Measurements from ENCODE around the gene ECI2. TPM values are rescaled to one million over a fixed set of nuclear protein-coding genes. Genes with fewer than 3 reads are reported as not detected.
"Not testable (repeated sequence)": the region's sequence is repeated elsewhere in the genome, so short reads cannot be mapped to it uniquely, and the experiment has no call there.

The ECI2 gene
- total and polyA plus RNA-seq, 3 donors from 2014 or later, result 52.3 to 57.2 (median 53.3) TPM

DNA sequence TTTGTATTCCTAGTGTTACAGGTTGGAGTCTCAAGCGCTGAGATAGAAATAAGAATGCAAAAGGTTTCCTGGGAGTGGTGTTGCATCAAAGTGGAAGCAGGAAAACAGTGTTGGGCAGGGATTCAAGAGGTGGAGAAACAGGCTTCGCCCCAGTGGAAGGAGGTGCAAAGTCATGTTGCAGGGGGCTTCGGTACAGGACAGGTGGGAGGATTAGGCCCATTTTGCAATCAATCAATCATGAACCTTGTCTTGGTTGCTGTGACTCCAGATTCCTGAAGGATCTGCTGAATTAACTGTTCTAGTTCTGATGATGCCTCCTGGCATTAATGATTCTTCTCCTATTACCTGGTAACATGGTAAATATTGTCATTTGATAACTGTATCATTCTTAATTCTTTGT lies 34.1 kb downstream of the ECI2 start:
- H3K4me3 ChIP-seq, result no peak overlapping the region
- WGBS, 2 donors, result 58 to 73% methylated on average over 3 of the region's 3 CpGs
- H3K27me3 ChIP-seq, result no peaks in the 10 kb centered on the region
- intact Hi-C loops (cut with DNase I; ENCODE audit: low total_unique reads), result no loop called here
- H3K27ac ChIP-seq, result no peak overlapping the region
- no peak for TF ChIP-seq POLR2A (IDR thresholded peaks at IDR 0.05)
- TF ChIP-seq, protein P1, sequence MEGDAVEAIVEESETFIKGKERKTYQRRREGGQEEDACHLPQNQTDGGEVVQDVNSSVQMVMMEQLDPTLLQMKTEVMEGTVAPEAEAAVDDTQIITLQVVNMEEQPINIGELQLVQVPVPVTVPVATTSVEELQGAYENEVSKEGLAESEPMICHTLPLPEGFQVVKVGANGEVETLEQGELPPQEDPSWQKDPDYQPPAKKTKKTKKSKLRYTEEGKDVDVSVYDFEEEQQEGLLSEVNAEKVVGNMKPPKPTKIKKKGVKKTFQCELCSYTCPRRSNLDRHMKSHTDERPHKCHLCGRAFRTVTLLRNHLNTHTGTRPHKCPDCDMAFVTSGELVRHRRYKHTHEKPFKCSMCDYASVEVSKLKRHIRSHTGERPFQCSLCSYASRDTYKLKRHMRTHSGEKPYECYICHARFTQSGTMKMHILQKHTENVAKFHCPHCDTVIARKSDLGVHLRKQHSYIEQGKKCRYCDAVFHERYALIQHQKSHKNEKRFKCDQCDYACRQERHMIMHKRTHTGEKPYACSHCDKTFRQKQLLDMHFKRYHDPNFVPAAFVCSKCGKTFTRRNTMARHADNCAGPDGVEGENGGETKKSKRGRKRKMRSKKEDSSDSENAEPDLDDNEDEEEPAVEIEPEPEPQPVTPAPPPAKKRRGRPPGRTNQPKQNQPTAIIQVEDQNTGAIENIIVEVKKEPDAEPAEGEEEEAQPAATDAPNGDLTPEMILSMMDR (IDR thresholded peaks at IDR 0.05), result no peak
- DNase-seq, result no peak
- H3K9me3 ChIP-seq, result no peaks in the 10 kb centered on the region
- H3K36me3 ChIP-seq (ENCODE audit: low read depth, missing control alignments), result no peaks in the 10 kb centered on the region
- H3K4me1 ChIP-seq, result no peaks in the 10 kb centered on the region

DNA sequence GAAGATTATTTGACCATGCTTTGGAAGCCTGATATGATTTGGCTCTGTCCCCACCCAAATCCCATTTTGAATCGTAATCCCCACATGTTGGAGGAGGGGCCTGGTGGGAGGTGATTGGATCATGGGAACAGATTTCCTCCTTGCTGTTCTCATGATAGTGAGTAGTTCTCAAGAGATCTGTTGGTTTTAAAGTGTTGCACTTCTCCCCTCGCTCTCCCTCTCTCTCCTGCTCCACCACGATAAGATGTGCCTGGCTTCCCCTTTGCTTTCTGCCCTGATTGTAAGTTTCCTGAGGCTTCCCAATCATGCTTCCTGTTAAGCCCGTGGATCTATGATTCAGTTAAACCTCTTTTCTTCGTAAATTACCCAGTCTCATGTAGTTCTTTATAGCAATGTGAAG lies 34.7 kb downstream of the ECI2 start:
- H3K4me3 ChIP-seq, result no peak overlapping the region
- TF ChIP-seq, protein P1 (IDR thresholded peaks at IDR 0.05), result no peak
- no peak for TF ChIP-seq POLR2A (IDR thresholded peaks at IDR 0.05)
- 85 to 92% methylated on average over 5 of the region's 5 CpGs for WGBS, 2 donors
- DNase-seq, result no peak
- no peaks in the 10 kb centered on the region for H3K27me3 ChIP-seq
- no peak overlapping the region for H3K27ac ChIP-seq
- H3K9me3 ChIP-seq, result no peaks in the 10 kb centered on the region
- no peaks in the 10 kb centered on the region for H3K4me1 ChIP-seq
- H3K36me3 ChIP-seq (ENCODE audit: low read depth, missing control alignments), result no peaks in the 10 kb centered on the region
- intact Hi-C loops (cut with DNase I; ENCODE audit: low total_unique reads), result no loop called here

DNA sequence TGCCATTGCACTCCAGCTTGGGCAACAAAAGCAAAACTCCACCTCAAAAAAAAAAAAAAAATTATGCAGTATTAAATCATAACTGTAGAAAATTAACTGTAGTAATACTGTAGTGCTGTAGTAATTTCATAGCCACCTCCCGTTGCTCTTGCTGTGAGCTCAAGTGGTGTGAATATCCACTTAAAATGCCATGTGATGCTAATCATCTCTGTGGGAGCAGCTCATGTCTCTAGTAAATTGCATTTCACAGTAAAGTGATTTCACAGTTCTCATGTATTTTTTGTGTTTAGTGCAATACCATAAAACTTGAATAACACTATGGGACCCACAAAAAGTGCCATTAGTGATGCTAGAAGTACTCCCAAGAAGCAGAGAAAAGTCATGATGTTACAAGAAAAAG lies 42.1 kb downstream of the ECI2 start:
- no peaks in the 10 kb centered on the region for H3K27me3 ChIP-seq
- H3K36me3 ChIP-seq (ENCODE audit: low read depth, missing control alignments), result no peaks in the 10 kb centered on the region
- H3K4me3 ChIP-seq, result no peak overlapping the region
- H3K27ac ChIP-seq, result no peak overlapping the region
- H3K9me3 ChIP-seq, result no peaks in the 10 kb centered on the region
- no peak for DNase-seq
- TF ChIP-seq POLR2A (IDR thresholded peaks at IDR 0.05), result no peak
- TF ChIP-seq, protein P1 (IDR thresholded peaks at IDR 0.05), result no peak
- WGBS, 2 donors, result 78 to 87% methylated on average over 1 of the region's 1 CpG
- H3K4me1 ChIP-seq, result no peaks in the 10 kb centered on the region
- intact Hi-C loops (cut with DNase I; ENCODE audit: low total_unique reads), result no loop called here

DNA sequence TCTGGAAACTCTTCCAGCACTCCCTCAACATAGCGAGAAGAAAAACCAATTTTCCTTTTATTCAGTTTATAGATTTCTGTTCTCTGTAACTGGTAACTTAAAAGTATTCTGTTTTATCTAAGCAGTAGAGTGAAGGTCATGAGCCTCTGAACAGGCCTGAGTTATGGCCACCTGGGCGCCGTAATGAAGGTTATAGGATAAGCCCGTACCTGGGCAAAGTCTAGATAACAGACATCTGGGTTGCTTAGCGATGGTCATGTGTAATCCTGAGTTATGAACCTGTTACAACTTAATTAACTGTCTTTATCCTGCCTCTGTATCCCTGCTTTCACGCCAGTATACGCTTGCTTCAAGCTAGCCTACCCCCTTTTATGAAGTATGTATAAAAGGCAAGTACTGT lies 43.4 kb downstream of the ECI2 start:
- no peaks in the 10 kb centered on the region for H3K4me1 ChIP-seq

DNA sequence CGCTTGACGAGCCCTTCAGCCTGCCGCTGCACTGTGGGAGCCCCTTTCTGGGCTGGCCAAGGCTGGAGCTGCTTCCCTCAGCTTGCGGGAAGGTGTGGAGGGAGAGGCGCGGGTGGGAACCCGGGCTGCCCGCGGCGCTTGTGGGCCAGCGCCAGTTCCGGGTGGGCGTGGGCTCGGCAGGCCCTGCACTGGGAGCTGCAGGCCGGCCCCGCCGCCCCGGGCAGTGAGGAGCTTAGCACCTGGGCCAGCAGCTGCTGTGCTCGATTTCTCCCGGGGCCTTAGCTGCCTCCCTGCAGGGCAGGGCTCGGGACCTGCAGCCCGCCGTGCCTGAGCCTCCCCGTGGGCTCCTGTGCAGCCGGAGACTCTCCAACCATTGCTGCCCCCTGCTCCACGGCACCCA lies 45.3 kb downstream of the ECI2 start:
- H3K9me3 ChIP-seq; H3K27me3 ChIP-seq; H3K27ac ChIP-seq; DNase-seq; H3K36me3 ChIP-seq (ENCODE audit: low read depth, missing control alignments); intact Hi-C loops (cut with DNase I; ENCODE audit: low total_unique reads); H3K4me1 ChIP-seq: not testable (repeated sequence)
- 70 to 78% methylated on average over 2 to 26 of the region's 26 CpGs for WGBS, 2 donors
- H3K4me3 ChIP-seq, result peak overlapping the region in 1 of 2 donors; percentile 31

More for the DNA sequence above, 43.4 kb downstream of the ECI2 start:
- intact Hi-C loops (cut with DNase I; ENCODE audit: low total_unique reads), result no loop called here
- H3K9me3 ChIP-seq, result no peaks in the 10 kb centered on the region
- H3K27ac ChIP-seq, result no peak overlapping the region
- WGBS, 2 donors, result 35 to 36% methylated on average over 7 of the region's 7 CpGs
- no peaks in the 10 kb centered on the region for H3K27me3 ChIP-seq
- no peak for DNase-seq
- H3K4me3 ChIP-seq, result no peak overlapping the region
- no peak for TF ChIP-seq POLR2A (IDR thresholded peaks at IDR 0.05)
- no peaks in the 10 kb centered on the region for H3K36me3 ChIP-seq (ENCODE audit: low read depth, missing control alignments)

DNA sequence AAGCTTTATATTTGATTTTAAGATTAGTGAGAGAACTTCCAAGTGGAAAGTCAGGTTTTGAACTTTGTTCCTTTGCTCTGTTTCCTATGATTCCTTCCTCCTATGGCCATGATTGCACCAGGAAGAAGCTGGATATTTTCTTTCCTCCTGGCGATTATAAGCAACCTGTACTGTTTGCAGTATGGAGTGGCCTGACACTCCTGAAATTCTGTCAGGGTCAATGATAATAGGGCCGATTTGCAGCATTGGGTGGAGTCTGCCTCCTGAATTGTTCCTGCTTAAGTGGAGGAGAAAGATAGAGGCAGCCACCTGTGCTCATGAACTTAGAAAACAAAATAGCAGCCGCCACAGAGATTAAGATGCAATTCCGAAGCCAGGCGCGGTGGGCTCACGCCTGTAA lies 46.7 kb downstream of the ECI2 start:
- Histone ChIP-seq H3K9me3 (no peaks in the 10 kb centered on the region), H3K36me3 (ENCODE audit: low read depth, missing control alignments) (no peaks in the 10 kb centered on the region), H3K4me3 (no peak overlapping the region), H3K27me3 (no peaks in the 10 kb centered on the region), H3K27ac (no peak overlapping the region), H3K4me1 (no peaks in the 10 kb centered on the region)
- intact Hi-C loops (cut with DNase I; ENCODE audit: low total_unique reads), result no loop called here
- TF ChIP-seq, protein P1 (IDR thresholded peaks at IDR 0.05), result no peak
- TF ChIP-seq POLR2A (IDR thresholded peaks at IDR 0.05), result no peak
- WGBS, 2 donors, result 87 to 91% methylated on average over 7 of the region's 7 CpGs
- DNase-seq, result no peak
